K562 (cell line): ENCODE data around the gene MOB1A. TPM values are rescaled to one million over a fixed set of nuclear protein-coding genes. Genes with fewer than 3 reads are reported as not detected.

Source experiments
- ADNP ChIP-seq: fragments of 200-800 bp; sonication (Bioruptor generic); IDR thresholded peaks from 2 replicates; pipeline ENCODE4 v1.6.1; 2016; ENCODE audit warnings: missing genetic modification characterization, missing compliant biosample characterization
- ARNT ChIP-seq, 2 experiments: fragments of 450-650 bp; IDR thresholded peaks; 2 replicates each; pipeline ENCODE4 v1.6.1; 2016; ENCODE audit warnings: mild to moderate bottlenecking in 1 of 2
- ASH1L ChIP-seq: fragments of 450-650 bp; IDR thresholded peaks from 2 replicates; pipeline ENCODE4 v1.6.1; 2018; ENCODE audit warnings: borderline replicate concordance, mild to moderate bottlenecking, low read depth; ENCODE audit not compliant: partially characterized antibody
- ATF7 ChIP-seq: fragments of 450-650 bp; IDR thresholded peaks from 2 replicates; pipeline ENCODE4 v1.7.1; 2014; ENCODE audit warnings: mild to moderate bottlenecking, moderate library complexity
- BACH1 ChIP-seq: fragments of 200-800 bp; sonication (Bioruptor generic); IDR thresholded peaks from 2 replicates; pipeline ENCODE4 v1.6.1; 2016; ENCODE audit warnings: missing genetic modification characterization, missing compliant biosample characterization
- CHAMP1 ChIP-seq: fragments of 450-650 bp; IDR thresholded peaks from 2 replicates; pipeline ENCODE4 v1.6.1; 2016; ENCODE audit warnings: mild to moderate bottlenecking
- DPF2 ChIP-seq: fragments of 450-650 bp; IDR thresholded peaks from 2 replicates; pipeline ENCODE4 v1.6.1; 2016
- E2F1 ChIP-seq: sonication (generic); formaldehyde crosslinking; IDR thresholded peaks from 2 replicates; pipeline ENCODE4 v1.8.1; 2023; ENCODE audit warnings: mild to moderate bottlenecking, missing genetic modification reagents, moderate library complexity
- FOXM1 ChIP-seq, 2 experiments: fragments of 450-650 bp in 1 of 2; sonication (generic) in 1 of 2; formaldehyde crosslinking in 1 of 2; IDR thresholded peaks; 2 replicates each; pipeline versions ENCODE4 v1.6.1 to v1.9.0; 2017 to 2022; ENCODE audit warnings: low read depth in 2 of 2, mild to moderate bottlenecking in 2 of 2, missing genetic modification reagents in 1 of 2, moderate library complexity in 1 of 2
- PCBP1 ChIP-seq: fragments of 200-400 bp; formaldehyde crosslinking; IDR thresholded peaks from 2 replicates; pipeline ENCODE4 v1.6.1; 2018; ENCODE audit warnings: mild to moderate bottlenecking, low read depth, low read length; ENCODE audit not compliant: poor library complexity, severe bottlenecking
- PTTG1 ChIP-seq: fragments of 450-650 bp; IDR thresholded peaks from 2 replicates; pipeline ENCODE4 v1.6.1; 2016; ENCODE audit warnings: low read depth, mild to moderate bottlenecking, missing genetic modification characterization, missing compliant biosample characterization
- RAD21 ChIP-seq, 2 experiments: fragments of 250-450 bp in 1 of 2; fragments of 450-650 bp in 1 of 2; sonication (Bioruptor Pico) in 1 of 2; formaldehyde crosslinking in 1 of 2; IDR thresholded peaks in 1 of 2; conservative IDR thresholded peaks in 1 of 2; 2 replicates each; pipeline versions ENCODE4 v1.4.0 to v1.8.0; 2020 to 2022; ENCODE audit warnings: mild to moderate bottlenecking in 2 of 2, moderate library complexity in 1 of 2
- STAT6 ChIP-seq: sonication (generic); formaldehyde crosslinking; IDR thresholded peaks from 2 replicates; pipeline ENCODE4 v1.8.1; 2023; ENCODE audit warnings: mild to moderate bottlenecking, missing genetic modification reagents
- TEAD4 ChIP-seq, 2 experiments: sonication (generic) in 1 of 2; formaldehyde crosslinking in 1 of 2; IDR thresholded peaks; 2 replicates each; pipeline versions ENCODE4 v1.6.1 to v1.8.0; 2012 to 2022; ENCODE audit warnings: borderline replicate concordance in 1 of 2, inconsistent platforms in 1 of 2, low read length in 1 of 2, mild to moderate bottlenecking in 1 of 2, missing genetic modification reagents in 1 of 2
- ZBTB17 ChIP-seq: fragments of 450-650 bp; formaldehyde crosslinking; IDR thresholded peaks from 2 replicates; pipeline ENCODE4 v1.4.0; 2020; ENCODE audit warnings: mild to moderate bottlenecking
- ZNF140 ChIP-seq: fragments of 250-450 bp; sonication (Bioruptor Pico); IDR thresholded peaks from 2 replicates; pipeline ENCODE4 v1.8.0; 2021; ENCODE audit warnings: moderate library complexity, mild to moderate bottlenecking, inconsistent platforms
- ZNF197 ChIP-seq: fragments of 200-800 bp; sonication (Bioruptor generic); IDR thresholded peaks from 2 replicates; pipeline ENCODE4 v1.6.1; 2016; ENCODE audit warnings: low read depth, missing genetic modification characterization, missing compliant biosample characterization
- ZNF224 ChIP-seq: sonication (generic); formaldehyde crosslinking; IDR thresholded peaks from 2 replicates; pipeline ENCODE4 v1.8.0; 2022; ENCODE audit warnings: mild to moderate bottlenecking, missing genetic modification reagents
- ZNF232 ChIP-seq: sonication (generic); formaldehyde crosslinking; IDR thresholded peaks from 2 replicates; pipeline ENCODE4 v1.8.0; 2022; ENCODE audit warnings: mild to moderate bottlenecking, missing genetic modification reagents
- ZNF699 ChIP-seq: fragments of 250-450 bp; sonication (Bioruptor Pico); IDR thresholded peaks from 2 replicates; pipeline ENCODE4 v1.8.0; 2021; ENCODE audit warnings: mild to moderate bottlenecking, moderate library complexity; ENCODE audit not compliant: insufficient replicate concordance
- polyA plus RNA-seq, 8 experiments: library from polyadenylated mRNA; depleted of rRNA in 4 of 8; stranded (reverse) in 5 of 8; unstranded in 3 of 8; fragments of >200 nt; fragmentation: Nextera tagmentation in 2 of 8; fragmentation: Illumina TruSeq in 1 of 8; extraction: Ambion mirVana in 2 of 8; extraction: Trizol in 1 of 8; gene quantifications; 2 replicates each; pipeline versions ENCODE4 v1.2.1 to v1.2.3, GENCODE V29; 2011 to 2014; ENCODE audit warnings: inconsistent platforms in 1 of 8, missing spikeins in 1 of 8
- total RNA-seq, 7 experiments: library from RNA; depleted of rRNA in 6 of 7; stranded (reverse); fragments of >200 nt in 6 of 7; fragmentation: Illumina TruSeq in 2 of 7; extraction: Trizol in 2 of 7; gene quantifications; 2 replicates each; pipeline versions ENCODE4 v1.2.1 to v1.2.3, GENCODE V29; 2011 to 2021; ENCODE audit warnings: low replicate concordance in 1 of 7

The MOB1A gene
- total and polyA plus RNA-seq, 9 of the 15 experiments (the other 6 are each of a cell fraction or from before 2014, with no cell fraction given), result 24.8 to 100 (median 60.2) TPM

GRCh38 chr2:74119912-74120825 is 58.5 kb downstream of the MOB1A start (continued):
- TF ChIP-seq CHAMP1, result peak; percentile 99
- peak; percentile 59 for TF ChIP-seq PCBP1
- TF ChIP-seq E2F1, result peak; percentile 83
- no peak for TF ChIP-seq DPF2
- no peak for TF ChIP-seq ZNF140 (CRISPR knock-in tag)
- no peak for TF ChIP-seq ZNF699 (CRISPR knock-in tag)
- peak; percentile 71 for TF ChIP-seq FOXM1 (IDR thresholded peaks at IDR 0.05; ENCODE audit: low read depth)
- no peak; the same call in 1 of the 2 replicates for TF ChIP-seq FOXM1 (CRISPR knock-in tag; IDR thresholded peaks at IDR 0.05; ENCODE audit: low read depth)
- peak; percentile 30; the same call in 1 of the 2 replicates for TF ChIP-seq TEAD4 (IDR thresholded peaks at IDR 0.05; ENCODE audit: low read length)
- TF ChIP-seq TEAD4 (CRISPR knock-in tag; IDR thresholded peaks at IDR 0.05; ENCODE audit: borderline replicate concordance), result no peak
- no peak for TF ChIP-seq ARNT (IDR thresholded peaks at IDR 0.05)
- peak in 1 of 2 experiments; percentile 16; a peak in 2 of 4 replicates for TF ChIP-seq RAD21 (CRISPR knock-in tag; conservative IDR thresholded peaks at IDR 0.05 in 1 of 2, IDR thresholded peaks at IDR 0.05 in 1 of 2)
- no peak for TF ChIP-seq PTTG1
- peak; percentile 87 for TF ChIP-seq ZBTB17 (CRISPR knock-in tag)
- TF ChIP-seq ADNP (tag), result peak; percentile 73; the same call in 1 of the 2 replicates
- TF ChIP-seq ZNF197 (CRISPR knock-in tag), result peak; percentile 86
- TF ChIP-seq STAT6, result no peak
- no peak for TF ChIP-seq ZNF224 (CRISPR knock-in tag)
- TF ChIP-seq ZNF232, result peak; percentile 46; the same call in 1 of the 2 replicates
- peak; percentile 53 for TF ChIP-seq ASH1L
- peak; percentile 82 for TF ChIP-seq ATF7
- TF ChIP-seq BACH1 (tag), result 0 out of 2 replicates have a peak, but pooled peaks have one; percentile 30
